MV-4-11 (cell line): ENCODE results near the gene CAP1.
A peak's percentile ranks its signal among the peaks of the same experiment; 100 is the strongest.

ENCODE experiments used
- DNase-seq: peaks from one replicate; lab custom pipeline; 2025; lab: John Stamatoyannopoulos, UW

The CAP1 gene

GRCh38 chr1:40058453-40059337, 18.2 kb downstream of the CAP1 start:
- DNase-seq: peak; percentile 21

GRCh38 chr1:40059338-40059959, 18.9 kb downstream of the CAP1 start:
- peak; percentile 92 for DNase-seq

- peak; percentile 58 for DNase-seq
Observed at GRCh38 chr1:40059960-40060750, 19.6 kb downstream of the CAP1 start.

GRCh38 chr1:40064797-40065499, 24.4 kb downstream of the CAP1 start:
- DNase-seq: peak; percentile 96

- DNase-seq: no peak
Observed at GRCh38 chr1:40067023-40067422, 26.5 kb downstream of the CAP1 start.

- DNase-seq: no peak
Observed at GRCh38 chr1:40067851-40068250, 27.3 kb downstream of the CAP1 start.

- DNase-seq: no peak
Observed at GRCh38 chr1:40072142-40072541, 31.6 kb downstream of the CAP1 start.

- DNase-seq: no peak
Observed at GRCh38 chr1:40073062-40073461, 32.5 kb downstream of the CAP1 start.

GRCh38 chr1:40075266-40075665, 34.7 kb downstream of the CAP1 start:
- DNase-seq: peak; percentile 55

- DNase-seq: peak; percentile 52
Observed at GRCh38 chr1:40076895-40077312, 36.4 kb downstream of the CAP1 start.

- peak; percentile 66 for DNase-seq
Observed at GRCh38 chr1:40078512-40079333, 38.2 kb downstream of the CAP1 start.

- peak; percentile 60 for DNase-seq
Observed at GRCh38 chr1:40079774-40080400, 39.4 kb downstream of the CAP1 start.

- no peak for DNase-seq
Observed at GRCh38 chr1:40081871-40082270, 41.3 kb downstream of the CAP1 start.

GRCh38 chr1:40084750-40085149, 44.2 kb downstream of the CAP1 start:
- DNase-seq: peak; percentile 32

- no peak for DNase-seq
Observed at GRCh38 chr1:40090652-40091355, 50.3 kb downstream of the CAP1 start.

GRCh38 chr1:40092241-40092640, 51.7 kb downstream of the CAP1 start:
- no peak for DNase-seq

- DNase-seq: peak; percentile 82
Observed at GRCh38 chr1:40092706-40093639, 52.4 kb downstream of the CAP1 start.

- peak; percentile 76 for DNase-seq
Observed at GRCh38 chr1:40094466-40095110, 54.1 kb downstream of the CAP1 start.
